Activated CD4-positive, CD25-positive, alpha-beta regulatory T cell treated with anti-CD3 and anti-CD28 coated beads, Interleukin-2, amount 50 U/mL, for 72 hours (primary cell): ENCODE data around the gene VSIG2.
A peak's percentile ranks its signal among the peaks of the same experiment; 100 is the strongest.

Experiments used
- DNase-seq: peaks from one replicate; pipeline ENCODE4 v3.0.0; 2021

Gene VSIG2

GRCh38 chr11:124748100-124748418 lies 4.0 kb downstream of the VSIG2 start:
- DNase-seq, result no peak

- DNase-seq, result no peak
Measured at GRCh38 chr11:124747406-124748099, 4.5 kb downstream of the VSIG2 start.

DNA sequence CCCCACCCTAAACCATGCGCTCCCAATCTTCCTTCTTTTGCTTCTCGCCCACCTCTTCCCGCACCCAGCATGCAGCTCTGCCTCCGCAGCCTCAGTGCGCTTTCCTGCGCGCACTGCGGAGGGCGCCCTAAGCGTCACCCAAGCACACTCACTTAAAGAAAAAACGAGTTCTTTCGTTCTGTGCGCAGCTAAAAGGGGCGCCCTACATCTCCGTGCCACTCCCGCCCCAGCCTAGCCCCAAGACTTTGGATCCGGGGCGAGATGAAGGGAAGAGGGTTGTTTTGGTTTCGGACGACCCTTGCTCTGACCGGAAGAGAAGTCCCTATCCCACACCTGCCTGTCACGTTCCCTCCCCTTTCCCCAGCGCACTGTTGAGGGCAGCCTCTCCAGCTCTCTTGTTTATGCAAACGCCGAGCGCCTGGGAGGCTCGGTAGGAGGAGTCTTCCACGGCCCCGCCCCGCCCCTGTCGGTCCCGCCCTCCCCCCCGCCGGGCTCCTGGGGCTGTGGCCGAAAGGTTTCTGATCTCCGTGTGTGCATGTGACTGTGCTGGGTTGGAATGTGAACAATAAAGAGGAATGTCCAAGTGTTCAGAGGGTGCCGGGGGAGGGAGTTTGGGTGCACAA lies 5.3 kb downstream of the VSIG2 start:
- DNase-seq, result peak; percentile 68

GRCh38 chr11:124745835-124746620 lies 6.0 kb downstream of the VSIG2 start:
- no peak for DNase-seq

DNA sequence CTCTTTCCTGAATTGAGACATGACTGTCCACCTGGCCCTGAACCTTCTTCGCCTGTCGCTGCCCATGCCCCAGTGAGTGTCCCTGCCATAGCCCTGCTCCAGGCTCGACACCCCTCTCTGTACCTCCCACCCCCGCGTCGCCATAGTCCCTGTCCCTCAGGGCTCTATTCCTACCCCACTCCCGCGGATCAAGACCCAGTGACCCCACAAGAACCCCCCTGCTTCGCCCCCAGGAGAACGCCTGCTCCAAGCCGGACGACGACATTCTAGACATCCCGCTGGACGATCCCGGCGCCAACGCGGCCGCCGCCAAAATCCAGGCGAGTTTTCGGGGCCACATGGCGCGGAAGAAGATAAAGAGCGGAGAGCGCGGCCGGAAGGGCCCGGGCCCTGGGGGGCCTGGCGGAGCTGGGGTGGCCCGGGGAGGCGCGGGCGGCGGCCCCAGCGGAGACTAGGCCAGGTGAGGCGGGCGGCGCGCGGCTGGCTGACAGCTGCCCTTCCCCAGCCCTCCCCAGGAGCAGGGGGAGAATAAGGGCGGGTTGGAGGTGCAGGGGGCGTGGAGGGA lies 6.7 kb downstream of the VSIG2 start:
- no peak for DNase-seq

- no peak for DNase-seq
Measured at GRCh38 chr11:124743050-124743449, 9.0 kb downstream of the VSIG2 start.

DNA sequence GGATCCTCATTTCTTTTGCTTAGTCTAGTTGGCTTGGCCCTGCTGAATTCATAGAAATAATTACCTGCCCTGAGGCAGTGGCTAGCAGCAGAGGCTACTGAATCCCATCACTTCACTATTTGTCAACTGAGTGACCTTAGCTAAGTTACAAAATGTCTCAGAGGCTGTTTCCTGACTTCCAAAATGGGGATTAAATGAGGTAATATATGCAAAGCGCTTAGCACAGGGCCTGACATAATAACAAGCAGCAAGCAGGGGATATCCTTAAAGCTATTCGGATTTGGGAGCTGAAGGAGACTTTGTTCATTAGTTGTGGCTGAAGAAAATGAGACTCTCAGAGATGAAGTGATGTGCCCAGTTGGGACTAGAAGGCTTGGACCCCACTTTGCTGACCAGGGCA lies 9.5 kb downstream of the VSIG2 start:
- DNase-seq, result no peak

DNA sequence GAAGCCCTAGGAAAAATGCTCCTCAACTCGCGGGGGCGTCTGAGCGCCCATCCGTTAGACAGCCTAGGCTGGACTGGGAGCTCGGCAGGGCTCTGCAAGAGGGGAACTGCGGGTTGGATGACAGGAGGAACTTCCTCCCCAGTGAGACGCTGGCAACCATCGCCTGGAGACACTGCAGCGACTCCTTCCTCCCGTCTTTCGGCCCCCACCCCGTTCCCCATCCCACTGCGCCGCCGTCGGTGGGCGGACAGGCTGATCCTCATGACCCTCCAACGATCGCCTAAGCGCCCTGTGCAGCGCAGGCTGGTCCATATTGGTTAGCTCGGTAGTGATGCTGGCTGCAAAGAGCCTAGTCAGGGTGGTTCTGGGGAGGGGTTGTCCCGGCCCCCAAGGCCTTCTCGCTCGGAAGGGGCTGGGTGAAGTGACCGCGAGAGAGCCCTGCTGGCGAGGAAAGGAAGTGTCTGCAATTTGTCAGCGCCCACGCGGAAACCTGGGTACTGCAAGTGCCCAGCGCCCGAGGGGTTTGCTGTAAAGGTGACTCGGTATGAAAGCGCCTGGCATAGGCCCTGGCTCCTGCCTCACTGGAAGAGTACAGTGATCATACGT lies 11.7 kb downstream of the VSIG2 start:
- peak; percentile 66 for DNase-seq

- DNase-seq, result peak; percentile 79
Measured at GRCh38 chr11:124739479-124740276, 12.4 kb downstream of the VSIG2 start, which contains the start of gene NRGN. NRGN (plus strand) TSS chr11:124739942; CDS start chr11:124740085, 143 bp downstream.

DNA sequence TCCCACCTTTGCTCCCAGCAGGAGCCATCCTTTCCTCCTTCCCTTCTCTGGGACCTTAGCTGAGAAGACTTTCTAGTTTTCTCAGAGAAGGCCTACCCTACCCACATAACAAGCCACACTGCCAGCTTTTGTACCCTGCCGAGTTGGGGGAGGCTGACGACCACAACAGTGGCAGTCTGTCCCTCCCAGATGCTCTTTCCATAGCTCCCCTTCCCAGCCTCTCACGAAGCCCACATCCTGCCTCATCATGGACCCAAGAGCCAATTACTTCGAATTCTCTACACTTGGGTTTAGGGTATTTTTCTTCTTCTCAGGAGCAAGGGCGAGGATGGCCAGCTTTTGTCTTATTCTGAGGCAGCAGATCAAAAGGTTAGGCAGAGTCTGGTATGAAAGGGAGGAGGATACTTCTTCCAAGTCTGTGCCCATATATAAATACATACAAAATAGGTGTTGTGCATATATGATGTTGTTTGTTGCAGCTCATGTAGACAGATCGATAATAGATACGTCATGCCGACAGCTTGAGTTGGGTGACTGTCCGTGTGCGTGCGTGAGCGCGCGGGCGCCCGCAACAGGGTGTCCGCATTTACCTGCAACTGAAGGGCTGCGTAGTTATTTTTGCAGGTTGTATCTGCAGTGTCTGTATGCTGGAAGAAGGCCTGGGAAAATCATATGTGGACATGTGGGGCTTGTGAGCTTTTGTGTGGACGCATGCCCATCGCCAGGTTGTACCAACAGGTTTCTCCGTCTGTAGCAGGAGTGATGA lies 13.2 kb downstream of the VSIG2 start:
- DNase-seq, result no peak

GRCh38 chr11:124737638-124738305 lies 14.3 kb downstream of the VSIG2 start:
- no peak for DNase-seq

GRCh38 chr11:124736736-124737135 lies 15.3 kb downstream of the VSIG2 start:
- no peak for DNase-seq

DNA sequence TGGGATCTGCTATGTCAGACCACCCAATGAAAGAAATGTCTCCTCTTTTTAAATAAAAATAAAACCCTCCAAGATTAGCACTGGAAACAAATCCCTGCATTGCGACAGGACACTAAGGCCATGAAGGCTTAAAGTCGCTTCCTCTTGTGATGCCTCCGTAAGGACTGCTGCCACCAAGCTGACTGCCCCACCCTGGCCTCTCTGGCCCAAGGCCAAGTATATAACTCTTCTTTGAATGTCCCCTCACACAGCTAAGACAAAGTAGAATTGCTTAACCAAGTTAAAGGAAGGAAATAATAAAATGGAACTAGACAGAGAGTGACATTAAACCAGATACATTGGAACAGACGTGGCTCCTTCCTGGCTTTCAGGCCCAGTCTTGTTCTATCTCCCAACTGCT lies 19.8 kb downstream of the VSIG2 start:
- no peak for DNase-seq

DNA sequence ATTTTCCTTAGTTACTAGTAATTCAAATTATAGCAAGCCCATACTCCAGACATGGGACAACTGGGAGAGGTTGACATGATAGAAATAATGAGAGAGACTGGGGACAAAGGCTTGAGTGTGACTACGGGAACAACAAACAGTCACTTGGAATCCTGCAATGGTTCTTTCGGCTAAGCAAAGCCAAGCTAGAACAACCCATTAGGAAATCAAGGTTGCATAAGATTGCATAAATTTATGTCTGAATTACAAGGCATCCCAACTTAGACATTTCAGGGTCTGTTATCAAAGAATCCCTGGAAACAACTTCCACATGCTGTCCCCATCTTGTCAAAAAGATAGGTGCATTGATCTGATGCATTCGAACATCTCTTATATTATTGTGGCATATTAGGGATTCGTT lies 22.5 kb downstream of the VSIG2 start:
- no peak for DNase-seq

DNA sequence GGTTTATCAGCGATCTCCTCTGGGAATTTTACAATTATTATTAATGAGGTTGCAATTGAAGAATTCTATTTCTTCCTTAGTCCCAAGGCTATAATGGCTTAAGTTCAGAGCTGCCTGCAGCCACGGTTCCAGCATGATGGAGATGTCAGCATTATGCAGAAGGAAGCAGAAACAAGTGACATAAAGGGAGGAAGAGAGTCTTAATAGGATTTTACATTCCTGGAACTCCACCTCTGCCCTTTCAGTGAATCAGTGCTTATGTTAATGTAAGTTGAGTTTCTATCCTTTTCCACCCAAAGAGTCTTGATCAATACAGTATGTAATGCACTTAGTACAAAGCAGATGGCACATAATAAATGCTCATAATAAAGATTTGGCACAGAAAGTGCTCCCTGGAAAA lies 23.9 kb downstream of the VSIG2 start:
- DNase-seq, result no peak

GRCh38 chr11:124727474-124727873 lies 24.6 kb downstream of the VSIG2 start:
- no peak for DNase-seq

DNA sequence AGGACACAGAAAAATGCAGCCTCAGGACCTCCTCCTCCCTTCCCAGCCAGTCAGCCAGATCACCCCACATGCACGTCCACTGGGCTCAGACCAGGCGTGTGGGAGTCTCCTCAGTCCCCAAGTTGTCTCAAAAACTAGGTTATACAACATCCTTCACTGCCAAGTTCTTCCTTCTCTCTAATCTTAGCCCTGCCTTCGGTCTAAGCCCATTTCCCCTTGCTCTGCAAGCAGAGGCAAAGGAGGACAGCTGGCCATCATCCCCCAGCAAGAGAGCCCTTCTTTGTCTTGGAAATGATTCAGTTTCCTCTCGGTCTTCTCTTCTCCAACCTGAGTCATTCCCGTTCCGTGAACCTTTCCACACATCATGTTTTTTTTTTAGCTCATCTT lies 26.3 kb downstream of the VSIG2 start:
- no peak for DNase-seq

DNA sequence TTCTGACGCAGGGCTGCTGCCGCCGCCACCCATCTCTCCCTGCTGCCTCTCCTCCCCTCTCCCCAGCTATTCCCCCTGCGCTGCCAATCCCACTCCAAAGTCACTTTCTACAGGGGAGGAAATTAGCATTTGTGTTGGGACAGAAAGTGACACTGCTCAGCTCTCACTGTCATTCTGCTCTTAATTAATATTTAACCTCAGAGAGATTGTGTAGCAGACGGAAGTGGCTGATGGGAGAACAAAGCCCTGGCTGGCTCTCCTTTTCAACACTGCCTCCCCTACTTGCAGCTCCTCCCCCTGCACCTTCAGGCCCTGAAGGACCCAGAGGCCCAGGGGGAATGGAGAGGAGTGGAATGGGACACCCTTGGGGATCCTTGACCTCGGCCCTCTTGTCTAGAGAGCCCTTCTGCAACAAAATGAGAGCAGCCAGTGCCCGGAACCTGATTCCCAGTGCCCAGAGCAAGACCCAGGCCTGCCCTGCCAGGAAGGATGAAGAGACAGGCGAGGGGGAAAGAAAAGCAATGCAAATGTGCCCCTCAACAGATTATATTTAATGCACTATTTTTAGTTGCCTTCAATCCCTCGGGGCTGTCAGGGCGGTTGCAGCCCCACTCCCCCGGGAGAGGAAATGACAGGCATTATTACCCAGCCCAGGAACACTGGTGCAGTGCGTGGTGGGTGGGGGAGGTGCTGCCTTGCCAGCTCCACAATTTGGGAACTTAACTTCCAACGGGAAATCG lies 26.9 kb downstream of the VSIG2 start:
- DNase-seq, result no peak

- no peak for DNase-seq
Measured at GRCh38 chr11:124722176-124722575, 29.9 kb downstream of the VSIG2 start.

GRCh38 chr11:124719534-124719933 lies 32.5 kb downstream of the VSIG2 start:
- DNase-seq, result no peak
